SU-DHL-6 (cell line): ENCODE data around the gene JAK3.

ENCODE experiments used
- CTCF ChIP-seq: fragments of 200-600 bp; sonication (generic); IDR thresholded peaks from one replicate; pipeline ENCODE4 v1.5.1; 2017; ENCODE audit warnings: antibody characterized with exemption, mild to moderate bottlenecking, low read length, moderate library complexity; ENCODE audit not compliant: insufficient read depth, poor library complexity, severe bottlenecking
- EZH2phosphoT487 ChIP-seq: fragments of 200-600 bp; sonication (generic), shearing (Covaris generic); conservative IDR thresholded peaks from 2 replicates; pipeline ENCODE4 v1.6.1; 2018; ENCODE audit warnings: mild to moderate bottlenecking, antibody characterized with exemption, low read length, moderate library complexity, mixed read lengths

DNA sequence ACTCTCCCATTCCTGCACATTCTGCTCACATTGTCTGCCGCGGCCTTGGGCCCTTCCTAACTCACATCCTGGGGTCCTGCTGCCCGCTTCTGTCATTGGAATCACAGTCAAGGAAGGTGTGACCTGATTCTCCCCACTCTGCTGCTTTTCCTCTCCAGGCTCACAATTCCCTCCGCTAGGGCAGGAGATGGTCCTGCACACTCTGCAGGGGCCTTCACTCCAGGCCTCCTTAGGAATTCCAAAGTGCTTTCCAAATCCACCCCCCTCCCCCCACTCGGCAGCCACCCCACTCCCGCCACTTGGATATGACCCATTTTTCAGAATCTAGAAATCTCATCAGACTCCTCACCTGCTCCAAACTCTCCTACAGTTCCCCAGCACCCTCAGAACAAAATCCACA lies 20.9 kb upstream of the JAK3 start:
- TF ChIP-seq CTCF (no peak), EZH2phosphoT487 (no peak)
